Measurements from ENCODE around the gene USP31.

USP31 gene

DNA sequence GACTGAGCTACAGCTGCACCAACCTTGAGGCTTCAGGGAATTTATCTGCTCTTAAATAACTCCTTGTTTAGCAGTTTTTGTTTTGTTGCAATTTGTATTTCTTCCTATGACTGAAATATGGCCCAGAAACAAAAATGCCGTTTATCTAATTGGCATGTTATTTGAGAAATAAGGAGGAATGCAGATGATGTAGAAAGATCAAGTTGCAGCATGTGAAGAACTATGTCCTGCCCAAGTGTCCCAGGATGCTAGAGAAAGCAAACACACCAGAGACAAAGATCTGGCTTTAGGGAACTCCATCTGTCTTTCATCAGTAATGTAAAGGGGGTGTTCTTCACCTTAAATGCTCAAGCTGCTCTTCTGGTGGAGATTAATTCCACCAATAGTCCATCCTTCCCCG, 29.7 kb downstream of the USP31 start:
- TF ChIP-seq, protein P1, sequence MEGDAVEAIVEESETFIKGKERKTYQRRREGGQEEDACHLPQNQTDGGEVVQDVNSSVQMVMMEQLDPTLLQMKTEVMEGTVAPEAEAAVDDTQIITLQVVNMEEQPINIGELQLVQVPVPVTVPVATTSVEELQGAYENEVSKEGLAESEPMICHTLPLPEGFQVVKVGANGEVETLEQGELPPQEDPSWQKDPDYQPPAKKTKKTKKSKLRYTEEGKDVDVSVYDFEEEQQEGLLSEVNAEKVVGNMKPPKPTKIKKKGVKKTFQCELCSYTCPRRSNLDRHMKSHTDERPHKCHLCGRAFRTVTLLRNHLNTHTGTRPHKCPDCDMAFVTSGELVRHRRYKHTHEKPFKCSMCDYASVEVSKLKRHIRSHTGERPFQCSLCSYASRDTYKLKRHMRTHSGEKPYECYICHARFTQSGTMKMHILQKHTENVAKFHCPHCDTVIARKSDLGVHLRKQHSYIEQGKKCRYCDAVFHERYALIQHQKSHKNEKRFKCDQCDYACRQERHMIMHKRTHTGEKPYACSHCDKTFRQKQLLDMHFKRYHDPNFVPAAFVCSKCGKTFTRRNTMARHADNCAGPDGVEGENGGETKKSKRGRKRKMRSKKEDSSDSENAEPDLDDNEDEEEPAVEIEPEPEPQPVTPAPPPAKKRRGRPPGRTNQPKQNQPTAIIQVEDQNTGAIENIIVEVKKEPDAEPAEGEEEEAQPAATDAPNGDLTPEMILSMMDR (IDR thresholded peaks at IDR 0.05; ENCODE audit: low read length) = no peak
- TF ChIP-seq EZH2 (IDR thresholded peaks at IDR 0.05; ENCODE audit: borderline replicate concordance, low read length) = no peak
- H3K9me3 ChIP-seq (ENCODE audit: low read length) = no peaks in the 10 kb centered on the region
- H3K36me3 ChIP-seq (ENCODE audit: insufficient read depth, low read length) = no peaks in the 10 kb centered on the region
- H3K27me3 ChIP-seq (ENCODE audit: insufficient read depth, low read length) = no peaks in the 10 kb centered on the region
- no peak overlapping the region for H3K4me2 ChIP-seq (ENCODE audit: low read length)
- H3K4me1 ChIP-seq (ENCODE audit: insufficient read depth, low read length, severe bottlenecking) = no peaks in the 10 kb centered on the region
- H2AFZ ChIP-seq (ENCODE audit: low read length) = no peak overlapping the region
- H3F3A ChIP-seq (ENCODE audit: insufficient read depth, low read length) = no peaks in the 10 kb centered on the region
- no peaks in the 10 kb centered on the region for H4K20me1 ChIP-seq (ENCODE audit: insufficient read depth, low read length)
- no peak overlapping the region for H3K9ac ChIP-seq (ENCODE audit: low read length)
- no peak overlapping the region for H3K27ac ChIP-seq (ENCODE audit: low read depth, low read length, poor library complexity, severe bottlenecking)
- H3K4me3 ChIP-seq (ENCODE audit: low read depth, low read length, poor library complexity, severe bottlenecking) = no peak overlapping the region
- peaks cover 6% of the 10 kb centered on the region; the same call in 1 of the 2 replicates for H3K79me2 ChIP-seq (ENCODE audit: insufficient read depth, low read length)
- no peaks in the 10 kb centered on the region for H3K9me2 ChIP-seq (ENCODE audit: low read depth, low read length)

GRCh38 chr16:23114131-23114904, 34.9 kb downstream of the USP31 start:
- no peaks in the 10 kb centered on the region for H3F3A ChIP-seq (ENCODE audit: insufficient read depth, low read length)
- no peaks in the 10 kb centered on the region for H3K9me2 ChIP-seq (ENCODE audit: low read depth, low read length)
- H2AFZ ChIP-seq (ENCODE audit: low read length) = no peak overlapping the region
- H3K79me2 ChIP-seq (ENCODE audit: insufficient read depth, low read length) = no peaks in the 10 kb centered on the region
- no peak overlapping the region for H3K4me2 ChIP-seq (ENCODE audit: low read length)
- TF ChIP-seq EZH2 (IDR thresholded peaks at IDR 0.05; ENCODE audit: borderline replicate concordance, low read length) = no peak
- TF ChIP-seq, protein P1 (IDR thresholded peaks at IDR 0.05; ENCODE audit: low read length) = no peak
- no peak overlapping the region for H3K9ac ChIP-seq (ENCODE audit: low read length)
- H3K4me3 ChIP-seq (ENCODE audit: low read depth, low read length, poor library complexity, severe bottlenecking) = no peak overlapping the region
- no peaks in the 10 kb centered on the region for H3K9me3 ChIP-seq (ENCODE audit: low read length)
- H4K20me1 ChIP-seq (ENCODE audit: insufficient read depth, low read length) = no peaks in the 10 kb centered on the region
- H3K36me3 ChIP-seq (ENCODE audit: insufficient read depth, low read length) = no peaks in the 10 kb centered on the region
- no peak overlapping the region for H3K27ac ChIP-seq (ENCODE audit: low read depth, low read length, poor library complexity, severe bottlenecking)
- no peaks in the 10 kb centered on the region for H3K27me3 ChIP-seq (ENCODE audit: insufficient read depth, low read length)
- no peaks in the 10 kb centered on the region for H3K4me1 ChIP-seq (ENCODE audit: insufficient read depth, low read length, severe bottlenecking)

DNA sequence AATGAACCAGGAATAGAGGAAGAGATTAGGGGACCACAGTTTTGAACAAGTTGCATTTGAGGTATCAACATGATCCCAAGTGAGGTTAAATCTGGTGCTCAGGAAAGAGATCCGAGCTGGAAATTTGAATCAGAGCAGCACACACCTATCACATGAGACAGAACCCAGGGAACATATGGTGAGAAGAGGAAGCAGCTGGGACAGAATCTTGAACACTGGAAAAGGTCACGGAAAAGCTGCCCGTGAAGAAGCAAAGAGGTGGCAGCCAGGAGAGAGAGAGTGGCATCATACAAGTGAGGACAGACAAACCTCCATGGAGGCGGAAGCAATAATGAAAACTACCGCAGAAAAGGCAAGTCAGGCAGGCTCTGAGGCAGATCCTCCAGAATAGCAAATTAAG, 36.1 kb downstream of the USP31 start:
- Histone ChIP-seq H3K36me3 (ENCODE audit: insufficient read depth, low read length) (no peaks in the 10 kb centered on the region; the same call in 1 of the 2 replicates), H3K9me3 (ENCODE audit: low read length) (no peaks in the 10 kb centered on the region), H3K79me2 (ENCODE audit: insufficient read depth, low read length) (no peaks in the 10 kb centered on the region), H3K4me2 (ENCODE audit: low read length) (no peak overlapping the region), H4K20me1 (ENCODE audit: insufficient read depth, low read length) (no peaks in the 10 kb centered on the region), H3K9ac (ENCODE audit: low read length) (no peak overlapping the region), H3K27me3 (ENCODE audit: insufficient read depth, low read length) (no peaks in the 10 kb centered on the region), H3F3A (ENCODE audit: insufficient read depth, low read length) (no peaks in the 10 kb centered on the region), H3K27ac (ENCODE audit: low read depth, low read length, poor library complexity, severe bottlenecking) (no peak overlapping the region), H2AFZ (ENCODE audit: low read length) (no peak overlapping the region), H3K9me2 (ENCODE audit: low read depth, low read length) (no peaks in the 10 kb centered on the region), H3K4me3 (ENCODE audit: low read depth, low read length, poor library complexity, severe bottlenecking) (no peak overlapping the region), H3K4me1 (ENCODE audit: insufficient read depth, low read length, severe bottlenecking) (no peaks in the 10 kb centered on the region)
- TF ChIP-seq EZH2 (IDR thresholded peaks at IDR 0.05; ENCODE audit: borderline replicate concordance, low read length) = no peak
- TF ChIP-seq, protein P1 (IDR thresholded peaks at IDR 0.05; ENCODE audit: low read length) = no peak

Measured in OCI-LY1 (cell line).